Stimulated activated CD8-positive, alpha-beta memory T cell treated with anti-CD3 and anti-CD28 coated beads, Interleukin-4, amount 100 ng/mL, for 24 hours (primary cell): ENCODE data around the gene WDR26.
"Not testable (repeated sequence)": the region's sequence is repeated elsewhere in the genome, so short reads cannot be mapped to it uniquely, and the experiment has no call there.

Experiments
- DNase-seq: peaks from one replicate; pipeline ENCODE4 v3.0.0-alpha.2; 2020; ENCODE audit warnings: low read depth

Gene WDR26

DNA sequence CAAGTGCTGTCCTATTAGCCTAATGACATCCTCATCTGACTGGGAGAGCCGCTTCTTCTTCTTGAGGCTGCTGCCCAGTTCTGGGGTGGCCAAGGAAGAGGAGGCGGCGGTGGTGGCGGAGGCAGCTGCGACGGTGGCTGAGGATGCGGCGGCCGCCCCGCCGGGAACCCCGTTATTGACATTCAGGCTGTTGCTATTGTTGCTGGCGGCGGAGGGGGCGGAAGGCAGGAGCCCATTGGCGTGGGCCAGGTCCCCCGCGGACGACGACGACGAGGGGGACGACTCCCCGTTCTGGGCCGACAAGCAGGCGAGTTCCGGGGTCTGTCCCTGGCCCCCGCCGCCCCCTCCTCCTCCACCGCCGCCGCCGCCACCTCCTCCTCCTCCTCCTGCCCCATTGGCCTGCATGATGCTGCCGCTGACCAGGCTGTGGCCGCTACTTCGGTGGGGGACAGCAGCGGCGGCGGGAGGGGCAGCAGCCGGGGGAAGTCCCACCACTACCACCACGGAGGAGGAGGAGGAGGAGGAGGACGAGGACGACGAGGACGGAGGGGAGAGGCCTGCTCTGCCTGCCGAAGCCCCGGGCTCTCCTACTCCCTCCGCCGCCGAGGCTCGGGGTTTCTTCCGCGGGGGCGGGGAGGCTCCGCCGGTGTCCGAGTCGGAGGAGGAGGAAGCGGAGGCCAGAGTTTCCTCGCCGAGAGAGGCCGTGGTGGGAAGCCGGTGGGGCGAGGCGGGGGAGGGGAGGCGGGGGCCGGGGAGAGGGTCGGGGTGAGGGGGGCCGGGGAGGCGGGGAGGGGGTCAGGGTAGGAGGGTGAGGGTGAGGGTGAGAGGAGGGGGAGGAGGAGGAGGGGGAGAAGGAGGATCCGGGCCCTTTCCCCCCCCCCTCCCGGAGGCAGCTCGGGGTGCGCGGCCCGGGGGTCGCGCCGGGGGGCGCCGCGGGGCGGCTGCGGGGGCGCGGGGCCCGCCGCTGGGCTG is 610 bp downstream of the WDR26 start:
- no peak for DNase-seq

DNA sequence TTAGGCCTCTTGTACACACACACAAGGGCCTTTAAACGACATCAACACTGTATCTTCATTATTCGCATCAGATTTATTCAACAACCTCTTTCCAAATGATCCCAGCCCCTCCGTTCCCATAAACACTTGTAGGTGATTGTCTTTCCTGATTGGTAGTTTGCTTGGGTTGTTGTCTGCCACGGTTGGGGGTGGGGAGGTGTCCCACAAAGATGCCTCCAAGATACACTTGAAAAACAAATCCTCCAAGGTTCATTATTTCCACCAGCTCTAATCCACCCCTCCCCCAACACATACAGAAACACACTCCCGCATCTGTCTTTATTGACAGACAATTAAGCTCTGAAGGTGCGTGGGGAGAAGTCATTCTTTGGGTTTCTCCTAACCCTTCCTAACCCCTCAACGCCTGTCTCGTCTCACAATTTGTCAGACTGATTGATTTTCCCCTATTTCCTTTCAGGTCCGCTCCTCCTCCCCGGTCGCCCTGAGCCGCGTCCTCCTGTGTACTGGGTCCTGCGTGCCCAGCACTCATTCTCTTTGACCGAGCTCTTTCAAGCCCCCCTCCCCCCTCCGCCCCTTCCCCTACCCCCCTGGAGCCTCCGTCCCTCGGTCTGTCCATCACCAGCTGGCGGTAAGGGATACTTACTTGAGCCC is 1.4 kb downstream of the WDR26 start:
- no peak for DNase-seq

DNA sequence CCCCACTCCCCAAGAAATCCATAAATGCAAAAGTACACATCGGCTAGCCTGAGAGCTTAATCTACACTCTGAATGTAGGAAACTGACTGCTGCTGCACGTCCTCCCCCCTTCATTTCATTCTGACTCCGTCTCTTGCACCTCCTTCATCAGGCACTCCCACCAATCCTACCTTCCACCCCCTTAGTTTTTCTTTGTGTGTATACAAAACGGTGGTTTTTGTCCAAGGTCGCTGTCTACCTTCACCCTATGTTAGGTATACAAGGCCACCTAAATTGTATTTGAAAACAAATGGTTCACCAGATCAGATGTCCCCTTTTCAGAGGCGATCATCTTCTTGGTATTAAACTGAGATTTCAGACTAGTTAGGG is 1.9 kb downstream of the WDR26 start:
- DNase-seq = no peak

DNA sequence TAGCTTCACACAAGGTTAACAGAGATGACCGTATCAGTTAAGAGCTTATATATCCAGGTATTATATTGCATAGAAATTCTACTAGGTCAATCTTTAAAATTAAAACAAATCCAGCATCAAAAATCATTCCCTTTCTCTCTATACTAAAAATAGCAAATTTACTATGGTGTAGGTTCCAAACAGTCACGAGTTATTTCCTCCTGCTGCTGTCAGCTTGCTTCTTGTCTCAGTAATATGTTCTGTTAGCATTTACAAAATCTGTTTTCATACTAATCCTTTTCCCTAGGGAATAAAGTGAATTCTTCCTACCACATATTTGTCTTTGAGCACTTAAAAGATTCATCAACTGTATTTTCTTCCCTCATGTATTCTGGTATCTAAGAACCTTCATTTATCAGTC is 2.5 kb downstream of the WDR26 start:
- no peak for DNase-seq

DNA sequence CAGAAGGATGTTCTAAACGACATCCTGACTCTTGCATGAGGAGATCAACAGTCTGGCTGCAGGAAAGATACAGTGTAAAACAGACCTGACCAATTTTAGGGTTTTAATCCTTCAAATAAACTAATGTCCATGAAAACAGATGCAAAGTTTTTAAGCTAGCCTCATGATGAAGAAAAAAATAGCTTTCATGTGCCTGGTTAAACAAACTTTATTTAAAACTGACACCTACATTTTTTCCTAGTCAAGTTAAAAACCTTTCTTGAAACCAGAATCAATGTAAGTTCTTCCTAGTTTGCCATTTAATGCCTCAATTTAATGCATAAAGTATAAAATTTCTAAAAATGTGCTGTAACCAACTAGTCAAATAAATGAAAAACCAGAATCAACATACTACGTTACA is 2.9 kb downstream of the WDR26 start:
- no peak for DNase-seq

DNA sequence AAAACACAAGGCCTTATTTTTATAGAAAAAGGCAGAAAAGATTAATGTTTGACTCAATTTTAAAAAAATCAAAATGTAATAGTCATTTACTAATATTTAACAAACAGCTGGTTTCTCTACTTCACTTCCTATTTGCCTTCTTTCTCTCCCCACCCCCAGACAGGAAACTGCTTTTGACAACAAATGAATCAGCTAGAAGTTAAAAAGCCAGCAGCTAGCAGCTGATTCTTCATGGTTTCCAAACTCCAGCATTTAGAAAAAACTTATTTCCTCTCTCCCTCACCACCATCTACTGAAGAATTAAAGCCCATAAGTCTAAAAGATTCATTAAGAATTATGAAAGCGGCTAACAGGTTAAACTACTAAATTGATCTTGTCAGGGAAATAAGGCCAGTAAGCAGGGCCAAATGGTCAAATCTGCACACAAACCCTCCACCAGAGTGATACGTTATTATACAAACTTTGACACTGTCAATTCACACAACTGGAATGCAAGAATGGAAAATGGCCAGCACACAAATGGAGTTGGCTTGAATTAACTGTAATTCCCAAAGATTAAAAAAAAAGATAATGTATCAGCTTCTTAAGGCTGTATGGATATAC is 4.0 kb downstream of the WDR26 start:
- no peak for DNase-seq

DNA sequence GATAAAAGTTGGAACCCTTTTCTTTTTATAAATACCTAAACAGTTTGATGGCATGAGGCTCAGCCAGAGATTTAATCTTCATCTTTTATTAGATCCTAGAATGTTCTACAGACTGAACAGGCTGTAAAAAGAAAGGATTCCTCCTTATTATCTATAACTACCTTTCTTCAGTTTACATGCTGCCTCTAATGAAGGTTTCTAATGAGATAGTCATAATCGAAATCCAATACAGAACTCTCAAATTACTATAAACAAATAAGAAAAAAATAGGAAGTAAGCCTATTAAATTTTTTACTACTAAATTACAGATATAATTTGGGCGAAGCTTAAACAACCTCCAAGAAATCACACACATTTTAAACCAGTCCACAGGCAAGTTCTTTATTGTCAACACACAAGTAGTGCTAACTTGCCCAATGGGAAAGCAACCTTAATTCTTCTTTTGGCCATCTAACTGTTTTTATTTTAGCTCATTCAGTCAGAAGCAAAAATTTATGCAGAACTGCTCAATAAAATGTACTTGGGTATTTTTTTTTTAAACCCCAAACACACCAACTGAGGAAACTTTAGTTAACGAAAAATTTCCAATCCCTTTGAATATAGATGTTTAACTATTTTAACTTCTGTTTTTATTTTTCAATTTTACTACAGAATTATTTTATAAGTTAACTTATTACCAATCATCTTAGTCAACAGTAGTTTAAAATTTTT is 4.8 kb downstream of the WDR26 start:
- no peak for DNase-seq

DNA sequence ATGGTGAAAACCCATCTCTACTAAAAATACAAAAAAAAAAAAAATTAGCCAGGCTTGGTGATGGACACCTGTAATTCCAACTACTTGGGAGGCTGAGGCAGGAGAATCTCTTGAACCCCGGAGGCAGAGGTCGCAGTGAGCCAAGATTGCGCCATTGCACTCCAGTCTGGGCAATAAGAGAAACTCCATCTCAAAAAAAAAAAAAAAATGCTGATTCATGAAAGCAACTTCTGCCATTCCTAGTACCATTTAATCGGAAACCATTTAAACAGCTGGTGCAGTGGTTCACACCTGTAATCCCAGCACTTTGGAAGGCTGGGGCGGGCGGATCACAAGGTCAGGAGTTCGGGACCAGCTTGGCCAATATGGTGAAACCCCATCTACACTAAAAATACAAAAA is 5.9 kb downstream of the WDR26 start:
- DNase-seq = not testable (repeated sequence)

DNA sequence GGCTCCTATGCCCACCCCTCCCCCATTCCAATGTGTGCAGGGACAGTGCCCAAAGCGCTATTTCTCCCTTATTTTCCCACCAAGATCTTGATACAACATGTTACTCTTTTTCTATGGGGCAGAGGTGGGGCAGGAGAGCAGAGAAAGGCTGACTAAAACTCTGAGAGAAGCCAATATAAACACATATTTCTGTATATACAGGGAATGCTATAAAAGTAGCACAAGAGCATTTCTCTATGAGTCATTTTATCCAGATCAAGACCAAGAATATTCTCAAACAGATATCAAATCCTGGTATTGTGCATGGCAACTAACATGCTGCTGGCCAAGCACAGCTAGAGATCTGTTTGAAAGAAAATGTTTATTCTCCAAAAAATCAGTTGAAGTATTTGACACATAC is 7.3 kb downstream of the WDR26 start:
- DNase-seq = no peak

DNA sequence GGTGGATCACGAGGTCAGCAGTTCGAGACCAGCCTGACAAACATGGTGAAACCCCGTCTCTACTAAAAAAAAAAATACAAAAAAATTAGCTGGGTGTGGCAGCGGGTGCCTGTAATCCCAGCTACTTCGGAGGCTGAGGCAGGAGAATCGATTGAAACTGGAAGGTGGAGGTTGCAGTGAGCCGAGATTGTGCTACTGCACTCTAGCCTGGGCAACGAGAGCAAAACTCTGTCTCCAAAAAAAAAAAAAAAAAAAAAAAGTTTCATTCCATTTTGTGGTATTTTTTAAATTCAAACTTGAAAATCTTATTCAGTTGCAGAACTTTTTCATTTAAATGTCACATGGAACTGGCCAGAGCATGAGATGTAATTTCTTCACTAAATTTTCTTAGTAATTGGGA is 7.7 kb downstream of the WDR26 start:
- not testable (repeated sequence) for DNase-seq

DNA sequence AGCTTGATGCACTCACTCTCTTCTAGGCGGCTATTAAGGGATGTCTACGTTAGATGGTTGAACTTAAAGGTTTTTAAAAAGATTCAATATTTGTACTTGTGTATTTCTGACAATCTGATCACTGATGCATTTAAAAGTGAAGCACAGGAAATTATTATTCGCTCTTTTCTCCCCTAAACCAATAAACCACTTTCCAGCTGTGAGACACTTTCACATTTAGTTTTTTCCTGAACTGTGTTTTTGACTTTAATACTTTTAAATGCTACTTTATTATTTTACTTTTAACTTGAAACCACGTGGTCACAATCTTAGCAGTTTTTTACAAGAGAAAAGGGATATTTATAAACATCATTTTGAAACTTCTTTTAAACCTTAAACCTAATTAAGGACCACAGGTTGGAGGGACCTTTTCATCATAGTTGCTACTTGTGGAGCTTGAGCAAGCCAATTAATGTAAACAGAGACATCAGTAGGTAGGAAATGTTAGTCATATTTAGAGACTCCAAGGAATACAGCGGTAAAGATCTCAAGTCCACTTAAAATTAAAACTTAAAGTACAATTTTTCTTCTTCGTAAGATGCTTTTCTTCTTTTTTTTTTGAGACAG is 9.2 kb downstream of the WDR26 start:
- no peak for DNase-seq

DNA sequence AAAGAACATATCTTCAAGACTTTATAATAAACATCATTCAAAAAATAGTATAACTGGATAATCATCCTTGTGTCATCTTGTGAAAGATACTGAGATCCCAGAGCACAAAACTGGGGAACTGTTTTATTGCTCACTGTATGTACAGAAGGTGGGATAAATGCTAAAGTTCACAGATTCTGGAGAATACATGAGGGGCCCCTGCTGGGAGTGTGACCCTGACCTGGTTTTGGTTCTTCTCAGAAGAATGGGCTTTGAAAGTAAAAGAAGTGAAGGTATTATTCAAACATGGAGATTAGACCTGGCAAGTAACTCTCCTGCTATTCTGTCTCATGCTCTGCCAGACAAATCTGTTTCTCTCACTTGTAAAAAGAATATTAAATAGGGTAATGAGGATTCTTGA is 14.5 kb downstream of the WDR26 start:
- DNase-seq = no peak

DNA sequence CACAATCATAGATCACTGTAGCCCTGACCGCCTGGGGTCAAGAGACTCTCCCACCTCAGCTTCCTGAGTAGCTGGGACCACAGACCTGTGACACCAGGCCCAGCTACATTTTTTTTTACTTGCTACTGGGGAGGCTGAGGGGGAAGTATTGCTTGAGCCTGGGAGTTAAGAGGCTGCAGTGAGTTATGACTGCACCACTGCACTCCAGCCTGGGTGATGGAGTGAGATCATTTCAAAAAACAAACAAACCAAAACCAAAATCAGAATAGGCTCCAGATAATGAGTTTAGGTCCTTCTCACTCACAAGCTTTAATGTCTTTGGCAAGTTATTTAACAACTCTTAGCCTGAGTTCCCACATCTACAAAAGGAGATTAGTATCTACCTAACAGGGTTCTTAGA is 22.8 kb downstream of the WDR26 start:
- DNase-seq = no peak

DNA sequence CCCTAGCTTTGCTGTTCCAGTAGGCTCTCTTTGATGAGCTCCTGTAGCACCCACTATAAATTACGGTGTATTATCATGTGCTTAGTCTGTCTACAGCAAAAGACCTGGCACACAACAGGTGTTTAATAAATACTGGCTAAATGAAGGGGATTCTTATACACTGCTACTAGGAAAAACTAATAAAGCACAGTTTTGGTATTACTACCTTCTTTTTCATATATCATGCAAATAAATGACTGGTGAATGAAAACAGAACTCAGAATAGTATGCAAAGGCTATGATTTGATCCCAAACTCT is 26.4 kb downstream of the WDR26 start:
- no peak for DNase-seq

DNA sequence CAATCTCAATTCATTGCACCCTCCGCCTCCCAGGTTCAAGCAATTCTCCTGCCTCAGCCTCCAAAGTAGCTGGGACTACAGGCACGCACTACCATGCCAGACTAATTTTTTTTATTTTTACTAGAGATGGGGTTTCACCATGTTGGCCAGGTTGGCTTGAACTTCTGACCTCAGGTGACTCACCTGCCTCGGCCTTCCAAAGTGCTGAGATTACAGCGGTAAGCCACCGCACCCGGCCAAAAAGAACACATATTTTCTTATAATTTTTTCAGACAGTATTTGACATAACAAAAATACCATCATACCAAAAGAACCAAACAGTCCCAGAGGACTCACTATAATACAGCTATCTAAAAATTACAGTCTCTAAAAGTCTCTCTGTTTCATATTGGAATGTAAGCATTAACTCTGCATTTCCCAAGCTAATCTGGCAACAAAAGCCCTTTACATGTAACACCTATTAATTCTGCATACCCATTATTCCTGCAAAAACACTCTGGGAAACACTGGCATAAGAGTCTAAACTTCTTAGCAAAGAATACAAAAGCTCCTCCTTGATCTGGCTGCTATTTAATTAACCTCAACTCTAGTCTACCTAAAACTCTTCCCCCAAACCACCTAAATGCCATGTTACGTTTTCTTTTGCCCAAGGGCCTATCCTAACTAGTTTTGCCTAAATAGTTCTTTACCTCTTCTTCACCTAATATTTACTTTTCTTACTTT is 26.9 kb downstream of the WDR26 start:
- no peak for DNase-seq

DNA sequence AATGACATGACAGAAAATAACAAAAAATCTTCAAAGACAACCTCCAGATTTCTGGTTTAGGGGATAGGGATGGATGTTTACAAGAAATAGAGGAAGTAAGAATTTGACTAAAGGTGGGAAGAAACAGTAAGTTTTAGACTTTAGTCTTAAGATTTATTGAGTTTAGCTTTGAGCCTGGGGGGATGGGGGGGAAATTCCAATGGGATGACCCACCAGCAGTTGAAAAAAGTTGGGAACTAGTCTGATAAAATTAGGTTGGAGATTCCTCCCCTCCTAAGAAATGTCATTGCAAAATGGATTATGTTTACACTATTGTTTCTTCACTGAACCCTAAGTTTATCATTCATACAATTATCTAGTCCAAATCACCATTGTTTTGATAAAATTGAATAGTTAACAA is 28.4 kb downstream of the WDR26 start:
- no peak for DNase-seq

DNA sequence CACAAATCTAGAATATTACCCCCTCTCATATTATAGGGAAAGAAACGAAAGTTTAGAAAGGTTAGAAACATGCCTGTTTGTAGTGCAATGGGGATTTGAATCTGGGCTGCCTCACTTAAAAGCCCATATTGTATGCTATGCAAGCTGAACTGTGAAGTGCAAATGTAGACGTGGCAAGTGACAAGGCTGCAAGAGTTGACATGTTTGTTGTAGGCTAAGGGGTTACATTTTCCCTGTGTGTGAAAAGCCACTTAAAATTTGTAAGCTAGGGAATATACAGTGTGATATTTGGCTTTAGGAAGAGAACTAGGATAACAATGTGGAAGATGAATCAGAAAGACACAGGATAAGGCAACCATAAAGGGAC is 29.0 kb downstream of the WDR26 start:
- DNase-seq = no peak

DNA sequence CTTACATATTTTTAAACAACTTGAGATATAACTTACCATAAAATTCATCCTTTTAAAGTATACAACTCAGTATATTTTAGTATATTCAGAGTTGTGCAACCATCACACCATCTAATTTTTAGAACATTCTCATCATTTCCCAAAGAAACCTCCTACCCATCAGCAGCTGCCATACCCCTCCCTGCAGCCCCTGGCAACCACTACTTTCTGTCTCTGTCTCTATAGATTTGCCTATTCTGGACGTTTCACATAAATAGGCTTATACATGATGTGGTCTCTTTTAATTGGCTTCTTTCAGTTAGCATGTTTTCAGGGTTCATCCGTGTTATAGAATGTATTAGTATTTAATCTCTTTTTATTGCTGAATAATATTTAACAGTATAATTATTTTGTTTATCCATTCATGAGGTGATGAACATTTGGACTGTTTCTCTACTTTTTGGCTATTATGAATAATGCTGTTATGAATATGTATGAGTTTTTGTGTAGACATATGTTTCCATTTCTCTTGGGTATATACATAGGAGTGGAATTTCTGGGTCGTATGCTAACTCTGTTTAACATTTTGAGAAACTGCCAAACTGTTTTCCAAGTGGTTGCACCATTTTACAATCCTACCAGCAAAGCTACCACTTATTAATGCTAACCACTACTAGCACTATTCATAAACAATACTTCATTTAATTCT is 29.5 kb downstream of the WDR26 start:
- no peak for DNase-seq

DNA sequence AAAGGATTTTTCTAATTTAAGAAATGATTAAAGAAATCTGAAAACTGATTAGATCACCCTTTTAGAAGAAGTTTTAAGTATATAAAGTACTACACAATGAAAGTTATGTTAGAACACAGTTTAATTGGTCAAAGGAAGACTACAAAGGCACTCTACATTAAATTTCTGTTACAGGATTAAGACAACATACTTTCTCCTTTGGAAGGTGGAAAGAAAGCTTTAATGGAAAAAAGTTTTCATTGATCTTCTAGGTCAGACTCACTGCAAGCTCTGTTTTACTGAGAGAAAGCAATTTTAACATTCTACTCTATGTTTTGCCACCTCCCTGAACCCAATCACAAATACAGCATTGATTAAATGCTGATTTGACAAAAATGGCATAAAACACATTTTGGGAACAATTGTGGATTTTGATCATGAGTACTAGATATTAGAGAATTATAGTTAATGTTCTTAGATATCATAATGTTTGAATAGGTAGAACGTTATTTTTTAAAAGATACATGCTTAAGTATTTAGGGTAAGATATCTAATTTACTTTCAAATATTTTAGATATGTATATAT is 32.0 kb downstream of the WDR26 start:
- no peak for DNase-seq

DNA sequence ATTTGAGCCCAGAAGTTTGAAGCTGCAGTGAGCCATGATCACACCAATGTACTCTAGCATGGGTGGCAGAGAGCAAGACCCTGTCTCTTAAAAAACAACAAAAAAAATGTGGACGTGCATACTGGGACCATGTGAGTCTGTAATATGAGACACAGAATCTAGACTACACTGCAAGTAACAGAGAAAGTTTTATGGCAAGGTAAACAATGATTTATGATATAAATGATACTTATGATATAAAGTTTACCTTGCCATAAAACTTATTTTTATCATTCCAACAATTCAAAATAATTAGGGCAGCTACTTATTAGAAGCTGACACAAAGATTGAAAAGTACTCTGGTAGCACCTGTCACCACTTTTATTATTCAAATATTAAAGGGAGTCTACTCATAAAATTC is 34.7 kb downstream of the WDR26 start:
- DNase-seq = no peak

DNA sequence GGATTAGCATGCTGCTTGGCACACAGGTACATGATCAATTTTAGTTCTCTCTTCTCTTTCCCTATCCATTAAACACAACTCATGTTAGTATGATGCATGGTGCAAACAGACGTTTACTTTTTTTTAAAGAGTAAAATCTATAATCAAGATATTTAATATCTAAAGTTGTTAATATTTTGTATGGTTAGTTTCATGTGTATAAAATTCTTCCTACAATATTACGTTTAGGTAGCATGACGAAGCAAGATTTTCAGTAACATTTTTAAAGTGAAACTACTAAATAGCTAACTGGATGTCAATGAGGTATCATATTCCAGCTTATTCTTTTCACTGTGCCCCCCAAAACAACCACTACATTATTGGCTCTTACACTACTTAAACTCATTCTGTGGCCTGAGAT is 41.3 kb downstream of the WDR26 start:
- no peak for DNase-seq
